OCI-LY1 (cell line): ENCODE measurements around the gene MCTP1.

Experiments
- H2AFZ ChIP-seq: fragments of 200-600 bp; sonication (generic), shearing (Covaris generic); 2 replicates; pipeline ENCODE4 v1.6.0; 2014; ENCODE audit warnings: antibody characterized with exemption, mild to moderate bottlenecking, low read length
- H3F3A ChIP-seq: fragments of 200-600 bp; sonication (generic), shearing (Covaris generic); 2 replicates; pipeline ENCODE4 v1.6.0; 2014; ENCODE audit warnings: mild to moderate bottlenecking, antibody characterized with exemption, low read length, moderate library complexity; ENCODE audit not compliant: insufficient read depth
- H3K27ac ChIP-seq: fragments of 200-600 bp; sonication (generic); 2 replicates; pipeline ENCODE4 v1.5.1; 2014; ENCODE audit warnings: low read length, mixed run types, mild to moderate bottlenecking, low read depth; ENCODE audit not compliant: poor library complexity, severe bottlenecking
- H3K27me3 ChIP-seq: fragments of 200-600 bp; sonication (generic); 2 replicates; pipeline ENCODE4 v1.6.0; 2014; ENCODE audit warnings: antibody characterized with exemption, mild to moderate bottlenecking, low read length, moderate library complexity; ENCODE audit not compliant: insufficient read depth
- H3K36me3 ChIP-seq: fragments of 200-600 bp; sonication (generic); 2 replicates; pipeline ENCODE4 v1.6.1; 2014; ENCODE audit warnings: mild to moderate bottlenecking, antibody characterized with exemption, low read length, moderate library complexity, mixed read lengths; ENCODE audit not compliant: insufficient read depth
- H3K4me1 ChIP-seq: fragments of 200-600 bp; sonication (generic); 2 replicates; pipeline ENCODE4 v1.5.1; 2014; ENCODE audit warnings: mild to moderate bottlenecking, low read length, moderate library complexity; ENCODE audit not compliant: insufficient read depth, severe bottlenecking
- H3K4me2 ChIP-seq: fragments of 200-600 bp; sonication (generic), shearing (Covaris generic); 2 replicates; pipeline ENCODE4 v1.6.1; 2014; ENCODE audit warnings: low read length
- H3K4me3 ChIP-seq: fragments of 200-600 bp; sonication (generic); 2 replicates; pipeline ENCODE4 v1.5.1; 2014; ENCODE audit warnings: low read length, low read depth, mild to moderate bottlenecking, mixed read lengths; ENCODE audit not compliant: poor library complexity, severe bottlenecking
- H3K79me2 ChIP-seq: fragments of 200-600 bp; shearing (Covaris generic); 2 replicates; pipeline ENCODE4 v1.6.1; 2016; ENCODE audit warnings: mixed run types, low read length, mixed read lengths; ENCODE audit not compliant: insufficient read depth
- H3K9ac ChIP-seq: fragments of 200-600 bp; sonication (generic), shearing (Covaris generic); 2 replicates; pipeline ENCODE4 v1.6.1; 2014; ENCODE audit warnings: mild to moderate bottlenecking, low read length, mixed read lengths
- H3K9me2 ChIP-seq: fragments of 200-600 bp; sonication (generic), shearing (Covaris generic); 2 replicates; pipeline ENCODE4 v1.6.1; 2014; ENCODE audit warnings: low read depth, mild to moderate bottlenecking, low read length, mixed read lengths
- H3K9me3 ChIP-seq: fragments of 200-600 bp; shearing (Covaris generic); 2 replicates; pipeline ENCODE4 v1.6.1; 2014; ENCODE audit warnings: low read length, mixed read lengths
- H4K20me1 ChIP-seq: fragments of 200-600 bp; sonication (generic), shearing (Covaris generic); 2 replicates; pipeline ENCODE4 v1.6.0; 2016; ENCODE audit warnings: mild to moderate bottlenecking, low read length; ENCODE audit not compliant: insufficient read depth
- EZH2 ChIP-seq: fragments of 200-600 bp; sonication (generic), shearing (Covaris generic); IDR thresholded peaks from 2 replicates; pipeline ENCODE4 v1.8.0; 2017; ENCODE audit warnings: borderline replicate concordance, mixed run types, mild to moderate bottlenecking, antibody characterized with exemption, low read length, moderate library complexity, mixed read lengths
- TF ChIP-seq, protein P1 (sequence below): fragments of 200-600 bp; sonication (generic), shearing (Covaris generic); IDR thresholded peaks from 2 replicates; pipeline ENCODE4 v1.5.1; 2017; ENCODE audit warnings: mild to moderate bottlenecking, antibody characterized with exemption, low read length, moderate library complexity, mixed read lengths

MCTP1 gene

GRCh38 chr5:95142145-95142544 is 142.7 kb downstream of the MCTP1 start:
- no peak overlapping the region for H2AFZ ChIP-seq
- H4K20me1 ChIP-seq, result no peaks in the 10 kb centered on the region
- H3K9me2 ChIP-seq, result no peaks in the 10 kb centered on the region
- H3K27ac ChIP-seq, result no peak overlapping the region
- no peak overlapping the region for H3K9ac ChIP-seq
- no peaks in the 10 kb centered on the region for H3F3A ChIP-seq
- no peaks in the 10 kb centered on the region for H3K79me2 ChIP-seq
- no peaks in the 10 kb centered on the region for H3K4me1 ChIP-seq
- H3K36me3 ChIP-seq, result no peaks in the 10 kb centered on the region
- H3K9me3 ChIP-seq, result no peaks in the 10 kb centered on the region
- H3K4me2 ChIP-seq, result no peak overlapping the region
- H3K4me3 ChIP-seq, result no peak overlapping the region
- TF ChIP-seq, protein P1, sequence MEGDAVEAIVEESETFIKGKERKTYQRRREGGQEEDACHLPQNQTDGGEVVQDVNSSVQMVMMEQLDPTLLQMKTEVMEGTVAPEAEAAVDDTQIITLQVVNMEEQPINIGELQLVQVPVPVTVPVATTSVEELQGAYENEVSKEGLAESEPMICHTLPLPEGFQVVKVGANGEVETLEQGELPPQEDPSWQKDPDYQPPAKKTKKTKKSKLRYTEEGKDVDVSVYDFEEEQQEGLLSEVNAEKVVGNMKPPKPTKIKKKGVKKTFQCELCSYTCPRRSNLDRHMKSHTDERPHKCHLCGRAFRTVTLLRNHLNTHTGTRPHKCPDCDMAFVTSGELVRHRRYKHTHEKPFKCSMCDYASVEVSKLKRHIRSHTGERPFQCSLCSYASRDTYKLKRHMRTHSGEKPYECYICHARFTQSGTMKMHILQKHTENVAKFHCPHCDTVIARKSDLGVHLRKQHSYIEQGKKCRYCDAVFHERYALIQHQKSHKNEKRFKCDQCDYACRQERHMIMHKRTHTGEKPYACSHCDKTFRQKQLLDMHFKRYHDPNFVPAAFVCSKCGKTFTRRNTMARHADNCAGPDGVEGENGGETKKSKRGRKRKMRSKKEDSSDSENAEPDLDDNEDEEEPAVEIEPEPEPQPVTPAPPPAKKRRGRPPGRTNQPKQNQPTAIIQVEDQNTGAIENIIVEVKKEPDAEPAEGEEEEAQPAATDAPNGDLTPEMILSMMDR, result no peak
- no peak for TF ChIP-seq EZH2
- no peaks in the 10 kb centered on the region for H3K27me3 ChIP-seq

GRCh38 chr5:95141141-95141540 is 143.8 kb downstream of the MCTP1 start:
- TF ChIP-seq, protein P1, result no peak
- no peak for TF ChIP-seq EZH2

GRCh38 chr5:95134326-95134725 is 150.6 kb downstream of the MCTP1 start:
- H3K9me2 ChIP-seq, result no peaks in the 10 kb centered on the region
- no peak overlapping the region for H3K9ac ChIP-seq
- no peak for TF ChIP-seq EZH2
- TF ChIP-seq, protein P1, result no peak
- no peaks in the 10 kb centered on the region for H4K20me1 ChIP-seq
- no peaks in the 10 kb centered on the region for H3K36me3 ChIP-seq
- no peaks in the 10 kb centered on the region for H3K4me1 ChIP-seq
- H3K27ac ChIP-seq, result no peak overlapping the region
- H3K9me3 ChIP-seq, result no peaks in the 10 kb centered on the region
- H2AFZ ChIP-seq, result no peak overlapping the region
- H3K4me3 ChIP-seq, result no peak overlapping the region
- no peaks in the 10 kb centered on the region for H3K27me3 ChIP-seq
- no peaks in the 10 kb centered on the region for H3F3A ChIP-seq
- no peaks in the 10 kb centered on the region for H3K79me2 ChIP-seq
- H3K4me2 ChIP-seq, result no peak overlapping the region

More at GRCh38 chr5:95141141-95141540, 143.8 kb downstream of the MCTP1 start:
- Histone ChIP-seq H3K9me2 (no peaks in the 10 kb centered on the region), H2AFZ (no peak overlapping the region), H3K4me2 (no peak overlapping the region), H4K20me1 (no peaks in the 10 kb centered on the region), H3K27me3 (no peaks in the 10 kb centered on the region), H3F3A (no peaks in the 10 kb centered on the region), H3K9me3 (no peaks in the 10 kb centered on the region), H3K27ac (no peak overlapping the region), H3K79me2 (no peaks in the 10 kb centered on the region), H3K4me3 (no peak overlapping the region), H3K36me3 (no peaks in the 10 kb centered on the region), H3K9ac (no peak overlapping the region), H3K4me1 (no peaks in the 10 kb centered on the region)
